GM23248 (cell line): ENCODE measurements around the gene CCDC38. TPM values are rescaled to one million over a fixed set of nuclear protein-coding genes. Genes with fewer than 3 reads are reported as not detected.

Experiments
- DNase-seq: peaks from one replicate; pipeline ENCODE4 v3.0.0-alpha.2; 2015
- H2AFZ ChIP-seq: fragments of 200-600 bp; sonication (generic); 2 replicates; pipeline ENCODE4 v1.6.1; 2016; ENCODE audit warnings: antibody characterized with exemption
- H3F3A ChIP-seq: fragments of 200-600 bp; sonication (generic); 2 replicates; pipeline ENCODE4 v1.6.1; 2016; ENCODE audit warnings: mild to moderate bottlenecking, antibody characterized with exemption, mixed run types; ENCODE audit not compliant: insufficient read depth
- H3K27ac ChIP-seq: fragments of 200-600 bp; sonication (generic); 2 replicates; pipeline ENCODE4 v1.5.1; 2016; ENCODE audit warnings: mild to moderate bottlenecking
- H3K27me3 ChIP-seq: fragments of 200-600 bp; sonication (generic); replicated peaks from 2 replicates; pipeline ENCODE4 v1.6.1; 2016; ENCODE audit warnings: mild to moderate bottlenecking; ENCODE audit not compliant: insufficient read depth
- H3K36me3 ChIP-seq: fragments of 200-600 bp; sonication (generic); 2 replicates; pipeline ENCODE4 v1.6.1; 2016; ENCODE audit warnings: low read depth, mild to moderate bottlenecking
- H3K4me1 ChIP-seq: fragments of 200-600 bp; sonication (generic); 2 replicates; pipeline ENCODE4 v1.6.1; 2016; ENCODE audit warnings: mild to moderate bottlenecking; ENCODE audit not compliant: insufficient read depth
- H3K4me2 ChIP-seq: fragments of 200-600 bp; sonication (generic); one replicate; pipeline ENCODE4 v1.6.1; 2016; ENCODE audit warnings: mild to moderate bottlenecking; ENCODE audit not compliant: unreplicated experiment
- H3K4me3 ChIP-seq: fragments of 200-600 bp; sonication (generic); 2 replicates; pipeline ENCODE4 v1.5.1; 2016; ENCODE audit warnings: mild to moderate bottlenecking
- H3K79me2 ChIP-seq: fragments of 200-600 bp; sonication (generic); 2 replicates; pipeline ENCODE4 v1.6.1; 2016; ENCODE audit warnings: mild to moderate bottlenecking; ENCODE audit not compliant: insufficient read depth
- H3K9ac ChIP-seq: fragments of 200-600 bp; sonication (generic); 2 replicates; pipeline ENCODE4 v1.6.1; 2016; ENCODE audit warnings: mild to moderate bottlenecking
- H3K9me2 ChIP-seq: fragments of 200-600 bp; sonication (generic); 2 replicates; pipeline ENCODE4 v1.6.1; 2016; ENCODE audit warnings: mixed run types, mild to moderate bottlenecking, moderate library complexity; ENCODE audit not compliant: insufficient read depth
- H3K9me3 ChIP-seq: fragments of 200-600 bp; sonication (generic); one replicate; pipeline ENCODE4 v1.6.1; 2017; ENCODE audit warnings: low read depth
- H4K20me1 ChIP-seq: fragments of 200-600 bp; sonication (generic); 2 replicates; pipeline ENCODE4 v1.6.0; 2016; ENCODE audit not compliant: insufficient read depth
- EZH2 ChIP-seq: fragments of 200-600 bp; sonication (generic); IDR thresholded peaks from 2 replicates; pipeline ENCODE4 v1.6.1; 2018; ENCODE audit warnings: antibody characterized with exemption, mild to moderate bottlenecking; ENCODE audit not compliant: insufficient read depth, poor library complexity, severe bottlenecking
- EZH2phosphoT487 ChIP-seq: fragments of 200-600 bp; sonication (generic); IDR thresholded peaks from 2 replicates; pipeline ENCODE4 v1.6.1; 2018; ENCODE audit warnings: antibody characterized with exemption, moderate library complexity, mild to moderate bottlenecking, low read depth; ENCODE audit not compliant: insufficient read depth
- WGBS, 2 experiments: methylation state at CpG; one replicate each; pipeline ENCODE4 v1.1.6; 2015 to 2017; ENCODE audit warnings: low lambda C conversion rate in 2 of 2, low coverage in 1 of 2; ENCODE audit errors: missing lambda C conversion rate in 2 of 2; 5-methylcytosine and 5-hydroxymethylcytosine counted together
- in situ Hi-C: fragments of 300-500 bp; cut with MboI; formaldehyde crosslinking; loops from 2 replicates; pipeline ENCODE4 v1.15.0; 2020
- polyA plus RNA-seq: library from polyadenylated mRNA; unstranded; fragments of >200 nt; fragmentation: Nextera tagmentation; extraction: Ambion mirVana; gene quantifications from 2 replicates; pipeline ENCODE4 v1.2.1, GENCODE V29; 2016
- total RNA-seq: library from RNA; depleted of rRNA; stranded (reverse); fragments of >200 nt; shearing (Covaris generic); gene quantifications from 2 replicates; pipeline ENCODE4 v1.2.3, GENCODE V29; 2014

CCDC38 gene
- total and polyA plus RNA-seq, 2 experiments from 2014 or later: under 0.01 to 0.06 TPM

- H3K27me3 ChIP-seq: no peaks in the 10 kb centered on the region
- H3K9me3 ChIP-seq: no peaks in the 10 kb centered on the region
- peak; percentile 67 for DNase-seq
- H3K4me1 ChIP-seq: peaks cover 34% of the 10 kb centered on the region
- H3K27ac ChIP-seq: peak overlapping the region; percentile 74
- H3K36me3 ChIP-seq: no peaks in the 10 kb centered on the region
- peak overlapping the region; percentile 82 for H3K4me2 ChIP-seq
- in situ Hi-C loops: no loop called here
- H3K79me2 ChIP-seq: no peaks in the 10 kb centered on the region
- TF ChIP-seq EZH2phosphoT487 (no peak), EZH2 (no peak)
- peak overlapping the region; percentile 40 for H3K9ac ChIP-seq
- H3F3A ChIP-seq: peaks cover 23% of the 10 kb centered on the region
- no peaks in the 10 kb centered on the region for H3K9me2 ChIP-seq
- H3K4me3 ChIP-seq: peak overlapping the region; percentile 46
- H2AFZ ChIP-seq: peak overlapping the region; percentile 54
- WGBS, 2 experiments: 1 to 11% methylated on average over 3 of the region's 3 CpGs
- H4K20me1 ChIP-seq: no peaks in the 10 kb centered on the region
Observed at GRCh38 chr12:95881331-95881955, 61.0 kb downstream of the CCDC38 start.

GRCh38 chr12:95880895-95881294 lies 61.5 kb downstream of the CCDC38 start:
- Histone ChIP-seq H3K79me2 (no peaks in the 10 kb centered on the region), H3F3A (peaks cover 23% of the 10 kb centered on the region), H2AFZ (no peak overlapping the region), H3K9me2 (no peaks in the 10 kb centered on the region), H4K20me1 (no peaks in the 10 kb centered on the region), H3K9me3 (no peaks in the 10 kb centered on the region), H3K36me3 (no peaks in the 10 kb centered on the region), H3K27me3 (no peaks in the 10 kb centered on the region), H3K27ac (no peak overlapping the region), H3K4me1 (peaks cover 34% of the 10 kb centered on the region), H3K9ac (no peak overlapping the region), H3K4me2 (peak overlapping the region; percentile 82), H3K4me3 (no peak overlapping the region)
- in situ Hi-C loops: no loop called here
- 89 to 96% methylated on average over 1 of the region's 1 CpG for WGBS, 2 experiments
- TF ChIP-seq EZH2phosphoT487 (no peak), EZH2 (no peak)
- no peak for DNase-seq

- Histone ChIP-seq H3K4me3 (no peak overlapping the region), H3K9me3 (no peaks in the 10 kb centered on the region), H3K4me1 (peaks cover 33% of the 10 kb centered on the region), H3K79me2 (no peaks in the 10 kb centered on the region), H4K20me1 (no peaks in the 10 kb centered on the region), H2AFZ (no peak overlapping the region), H3F3A (peaks cover 21% of the 10 kb centered on the region), H3K9ac (no peak overlapping the region), H3K36me3 (no peaks in the 10 kb centered on the region), H3K27ac (0 out of 2 replicates have a peak overlapping the region, but pooled peaks have one; percentile 9), H3K4me2 (no peak overlapping the region), H3K27me3 (no peaks in the 10 kb centered on the region), H3K9me2 (no peaks in the 10 kb centered on the region)
- in situ Hi-C loops: no loop called here
- 58 to 67% methylated on average over 2 of the region's 2 CpGs for WGBS, 2 experiments
- DNase-seq: peak; percentile 54
- no peak for TF ChIP-seq EZH2
- TF ChIP-seq EZH2phosphoT487: no peak
Observed at GRCh38 chr12:95877622-95878021, 64.8 kb downstream of the CCDC38 start.

GRCh38 chr12:95874452-95874851 lies 68.0 kb downstream of the CCDC38 start:
- Histone ChIP-seq H3K4me3 (no peak overlapping the region), H4K20me1 (no peaks in the 10 kb centered on the region), H3K27me3 (no peaks in the 10 kb centered on the region), H3K79me2 (no peaks in the 10 kb centered on the region), H3F3A (peaks cover 8% of the 10 kb centered on the region), H2AFZ (no peak overlapping the region), H3K27ac (no peak overlapping the region), H3K36me3 (no peaks in the 10 kb centered on the region), H3K4me1 (peaks cover 14% of the 10 kb centered on the region), H3K9me2 (no peaks in the 10 kb centered on the region), H3K4me2 (no peak overlapping the region), H3K9ac (no peak overlapping the region), H3K9me3 (no peaks in the 10 kb centered on the region)
- no peak for TF ChIP-seq EZH2phosphoT487
- TF ChIP-seq EZH2: no peak
- in situ Hi-C loops: no loop called here
- 90 to 98% methylated on average over 4 of the region's 4 CpGs for WGBS, 2 experiments
- no peak for DNase-seq
